Stomach (tissue), 19 donors: ENCODE data around the gene TMCO1. TPM values are rescaled to one million over a fixed set of nuclear protein-coding genes. Genes with fewer than 3 reads are reported as not detected.

Source experiments
- DNase-seq, 2 donors: peaks; one replicate each; pipeline versions ENCODE4 v3.0.0 to v3.0.0-alpha.2; 2013 to 2019
- H3K27ac ChIP-seq, 5 donors: fragments of 200-600 bp in 4 of 5; sonication (generic) in 4 of 5; one replicate each; pipeline ENCODE4 v1.5.1; 2013 to 2019; ENCODE audit warnings: mild to moderate bottlenecking in 1 of 5, moderate library complexity in 1 of 5
- H3K27me3 ChIP-seq, 3 donors: fragments of 200-600 bp; sonication (generic); one replicate each; pipeline ENCODE4 v1.5.1; 2017 to 2019; ENCODE audit warnings: mixed run types in 1 of 3
- H3K36me3 ChIP-seq, 4 donors: fragments of 200-600 bp; sonication (generic); 1 replicate in 3 of 4; 2 replicates in 1 of 4; pipeline ENCODE4 v1.5.1; 2016 to 2019
- H3K4me1 ChIP-seq, 4 donors: fragments of 200-600 bp; sonication (generic); one replicate each; pipeline ENCODE4 v1.5.1; 2016 to 2019
- H3K4me3 ChIP-seq, 4 donors: fragments of 200-600 bp; sonication (generic) in 3 of 4; one replicate each; pipeline ENCODE4 v1.5.1; 2016 to 2019; ENCODE audit warnings: mild to moderate bottlenecking in 1 of 4
- H3K9me3 ChIP-seq, 4 donors: fragments of 200-600 bp; sonication (generic); one replicate each; pipeline ENCODE4 v1.5.1; 2016 to 2019
- CTCF ChIP-seq, 7 experiments: fragments of 450-650 bp in 4 of 7; fragments of 200-600 bp in 3 of 7; sonication (generic) in 3 of 7; IDR thresholded peaks; one replicate each; pipeline ENCODE4 v1.5.1; 2016 to 2019; ENCODE audit warnings: antibody characterized with exemption in 7 of 7, control low read depth in 2 of 7, mild to moderate bottlenecking in 1 of 7
- EP300 ChIP-seq: sonication (generic); formaldehyde crosslinking; IDR thresholded peaks from one replicate; pipeline ENCODE4 v1.6.1; 2017; ENCODE audit warnings: antibody characterized with exemption
- POLR2A ChIP-seq, 4 donors: fragments of 450-650 bp; IDR thresholded peaks; one replicate each; pipeline ENCODE4 v1.6.1; 2016; ENCODE audit warnings: antibody characterized with exemption in 4 of 4, control low read depth in 2 of 4, mild to moderate bottlenecking in 1 of 4, moderate library complexity in 1 of 4
- POLR2AphosphoS5 ChIP-seq, 3 donors: sonication (generic); formaldehyde crosslinking; IDR thresholded peaks; one replicate each; pipeline ENCODE4 v1.6.1; 2016; ENCODE audit warnings: antibody characterized with exemption in 3 of 3
- WGBS, 5 donors: extraction: QIAGEN DNeasy Blood & Tissue Kit in 3 of 5; methylation state at CpG; one replicate each; pipeline versions ENCODE4 v1.1.5 to v1.1.7; 2013 to 2018; 5-methylcytosine and 5-hydroxymethylcytosine counted together
- intact Hi-C: fragments of 100-400 bp; cut with DNase I; formaldehyde crosslinking; loops from one replicate; pipeline ENCODE4 v1.15.1; 2023; ENCODE audit warnings: low total_unique reads
- long read RNA-seq, 10 donors: transcript quantifications; one replicate each; lab custom pipeline, GENCODE V29; 2026
- polyA plus RNA-seq, 3 donors: library from polyadenylated mRNA; stranded (reverse); fragments of 200-250 nt; gene quantifications; one replicate each; pipeline ENCODE4 v1.2.3, GENCODE V29; 2013
- total RNA-seq, 5 donors: library from RNA; depleted of rRNA; stranded (reverse); fragments of >200 nt; gene quantifications; one replicate each; pipeline versions ENCODE4 v1.1.0 to v1.2.3, GENCODE V29; 2014 to 2016
- donor health status: healthy with polysubstance abuse.
- donor health status: Bipolar disorder and iron deficiency.
- donor health status: healthy.

TMCO1 gene
- total RNA-seq (10 to 100 TPM in 4 of 5 donors, 1 to 10 TPM in 1; 6.7 to 69.2 (median 35.0) TPM), polyA plus RNA-seq (10 to 100 TPM; 24.4 to 56.0 (median 44.5) TPM)
- long read RNA-seq, donor 1, full-length matches to known transcripts, result 12 of 27 reads
- long read RNA-seq, donor 1, partial matches to known transcripts, result 15 of 27 reads
- long read RNA-seq, donor 1, other reads (novel, unspliced or antisense), result 0 of 27 reads
- long read RNA-seq, donor 2, full-length matches to known transcripts, result 27 of 40 reads
- long read RNA-seq, donor 2, partial matches to known transcripts, result 13 of 40 reads
- long read RNA-seq, donor 2, other reads (novel, unspliced or antisense), result 0 of 40 reads
- long read RNA-seq, donor 3, full-length matches to known transcripts, result 17 of 34 reads
- long read RNA-seq, donor 3, partial matches to known transcripts, result 17 of 34 reads
- long read RNA-seq, donor 3, other reads (novel, unspliced or antisense), result 0 of 34 reads
- long read RNA-seq, donor 4, full-length matches to known transcripts, result 3 of 3 reads
- long read RNA-seq, donor 4, partial matches to known transcripts, result 0 of 3 reads
- long read RNA-seq, donor 4, other reads (novel, unspliced or antisense), result 0 of 3 reads
- long read RNA-seq, donor 5, full-length matches to known transcripts, result 21 of 33 reads
- long read RNA-seq, donor 5, partial matches to known transcripts, result 12 of 33 reads
- long read RNA-seq, donor 5, other reads (novel, unspliced or antisense), result 0 of 33 reads
- long read RNA-seq, donor 6, result 0 reads
- long read RNA-seq, donor 7, full-length matches to known transcripts, result 15 of 37 reads
- long read RNA-seq, donor 7, partial matches to known transcripts, result 22 of 37 reads
- long read RNA-seq, donor 7, other reads (novel, unspliced or antisense), result 0 of 37 reads
- long read RNA-seq, donor 8, full-length matches to known transcripts, result 36 of 69 reads
- long read RNA-seq, donor 8, partial matches to known transcripts, result 33 of 69 reads
- long read RNA-seq, donor 8, other reads (novel, unspliced or antisense), result 0 of 69 reads
- long read RNA-seq, donor 9, full-length matches to known transcripts, result 28 of 52 reads
- long read RNA-seq, donor 9, partial matches to known transcripts, result 24 of 52 reads
- long read RNA-seq, donor 9, other reads (novel, unspliced or antisense), result 0 of 52 reads
- long read RNA-seq, donor 10, full-length matches to known transcripts, result 9 of 20 reads
- long read RNA-seq, donor 10, partial matches to known transcripts, result 11 of 20 reads
- long read RNA-seq, donor 10, other reads (novel, unspliced or antisense), result 0 of 20 reads

- WGBS, 5 donors, result 0 to 1% (median 0%) methylated on average over 55 to 56 of the region's 56 CpGs
- H3K9me3 ChIP-seq, result no peaks in the 10 kb centered on the region
- H3K27ac ChIP-seq, result peak within 1 kb of the TSS; percentile 88 to 93 (median 91)
- peak within 1 kb of the TSS; percentile 70 to 97 (median 77) for H3K4me3 ChIP-seq
- TF ChIP-seq EP300, result peak; percentile 23
- TF ChIP-seq CTCF (IDR thresholded peaks at IDR 0.05), result peak in 1 of 7 experiments; percentile 19
- TF ChIP-seq POLR2AphosphoS5 (IDR thresholded peaks at IDR 0.05), result peak; percentile 74 to 92 (median 79)
- TF ChIP-seq POLR2A (IDR thresholded peaks at IDR 0.05), result peak in 1 of 4 donors; percentile 37
- peaks cover 28 to 42% (median 34%) of the 10 kb centered on the region in 4 donors for H3K36me3 ChIP-seq
- H3K4me1 ChIP-seq, result peaks cover 23 to 62% (median 43%) of the 10 kb centered on the region in 4 donors
- intact Hi-C loops, result loop anchor here (10.0 kb wide), 1 partner anchor 56 kb away; the partner anchor contains the start of gene UCK2
- H3K27me3 ChIP-seq, result no peaks in the 10 kb centered on the region
- DNase-seq, result peak; percentile 95 to 99
Observed at GRCh38 chr1:165768513-165769394, at the start of gene TMCO1. Gene TMCO1, minus strand, starts transcription at chr1:165768868. Its CDS starts 117 bp downstream, at chr1:165768751.

- Histone ChIP-seq H3K27ac (no peak overlapping the region), H3K27me3 (no peaks in the 10 kb centered on the region), H3K4me3 (no peak overlapping the region), H3K36me3 (no peaks in the 10 kb centered on the region), H3K4me1 (no peaks in the 10 kb centered on the region), H3K9me3 (peaks cover 0 to 9% (median 2%) of the 10 kb centered on the region in 4 donors)
- WGBS, 5 donors, result 67 to 77% (median 71%) methylated on average over 13 of the region's 13 CpGs
- intact Hi-C loops, result no loop called here
- DNase-seq, result no peak
- no peak for TF ChIP-seq POLR2AphosphoS5 (IDR thresholded peaks at IDR 0.05)
- TF ChIP-seq POLR2A (IDR thresholded peaks at IDR 0.05), result no peak
Observed at GRCh38 chr1:165816826-165817497, 48.3 kb upstream of the TMCO1 start.

GRCh38 chr1:165816157-165816556 is 47.5 kb upstream of the TMCO1 start:
- Histone ChIP-seq H3K36me3 (no peaks in the 10 kb centered on the region), H3K27me3 (no peaks in the 10 kb centered on the region), H3K4me1 (no peaks in the 10 kb centered on the region), H3K27ac (no peak overlapping the region), H3K9me3 (peaks cover 0 to 9% (median 2%) of the 10 kb centered on the region in 4 donors), H3K4me3 (no peak overlapping the region)
- no peak for DNase-seq
- 51 to 72% (median 60%) methylated on average over 3 of the region's 3 CpGs for WGBS, 5 donors
- intact Hi-C loops, result no loop called here
- TF ChIP-seq POLR2A (IDR thresholded peaks at IDR 0.05) (no peak), POLR2AphosphoS5 (IDR thresholded peaks at IDR 0.05) (no peak), CTCF (IDR thresholded peaks at IDR 0.05) (no peak), EP300 (no peak)
